ENCODE results near the gene SNTB2. TPM values are rescaled to one million over a fixed set of nuclear protein-coding genes. Genes with fewer than 3 reads are reported as not detected.

The SNTB2 gene
- total and polyA plus RNA-seq, 8 donors, result 2.7 to 18.2 (median 10.0) TPM

- Histone ChIP-seq H3K4me3 (no peak overlapping the region), H3K4me1 (peaks cover 7 to 14% (median 12%) of the 10 kb centered on the region in 3 donors), H3K27me3 (no peaks in the 10 kb centered on the region), H3K27ac (no peak overlapping the region), H3K9me3 (no peaks in the 10 kb centered on the region), H3K36me3 (peaks cover 9 to 74% (median 52%) of the 10 kb centered on the region in 3 donors)
- intact Hi-C loops (cut with DNase I), result no loop called here
- no peak for TF ChIP-seq CTCF (IDR thresholded peaks at IDR 0.05)
- DNase-seq (peak in 1 of 6 donors; percentile 29), ATAC-seq (no peak), FAIRE-seq (no peak)
- WGBS, 2 donors, result 86 to 90% methylated on average over 13 of the region's 13 CpGs
These were observed 133.7 kb downstream of the SNTB2 start for GRCh38 chr16:69320740-69321073.

- DNase-seq (peak in 1 of 6 donors; percentile 26), FAIRE-seq (no peak)
- no peak overlapping the region for H3K4me3 ChIP-seq
These were observed 134.1 kb downstream of the SNTB2 start for GRCh38 chr16:69321080-69321479.

GRCh38 chr16:69322343-69322742, 135.4 kb downstream of the SNTB2 start:
- DNase-seq (peak in 1 of 6 donors; percentile 7), FAIRE-seq (no peak), ATAC-seq (no peak)
- Histone ChIP-seq H3K9me3 (no peaks in the 10 kb centered on the region), H3K4me3 (no peak overlapping the region), H3K27me3 (no peaks in the 10 kb centered on the region), H3K27ac (no peak overlapping the region), H3K36me3 (peaks cover 9 to 72% (median 52%) of the 10 kb centered on the region in 3 donors), H3K4me1 (peaks cover 6 to 23% (median 15%) of the 10 kb centered on the region in 3 donors)
- intact Hi-C loops (cut with DNase I), result no loop called here
- no peak for TF ChIP-seq CTCF (IDR thresholded peaks at IDR 0.05)
- 88 to 94% methylated on average over 7 of the region's 7 CpGs for WGBS, 2 donors

More at GRCh38 chr16:69321080-69321479, 134.1 kb downstream of the SNTB2 start:
- no peak overlapping the region for H3K27ac ChIP-seq
- no peaks in the 10 kb centered on the region for H3K9me3 ChIP-seq
- no peak for ATAC-seq
- 92 to 93% methylated on average over 22 of the region's 22 CpGs for WGBS, 2 donors
- peaks cover 9 to 77% (median 52%) of the 10 kb centered on the region in 3 donors for H3K36me3 ChIP-seq
- peaks cover 4 to 15% (median 8%) of the 10 kb centered on the region in 3 donors for H3K4me1 ChIP-seq
- intact Hi-C loops (cut with DNase I), result no loop called here
- TF ChIP-seq CTCF (IDR thresholded peaks at IDR 0.05), result no peak
- H3K27me3 ChIP-seq, result no peaks in the 10 kb centered on the region

- Histone ChIP-seq H3K4me1 (peaks cover 8 to 33% (median 23%) of the 10 kb centered on the region in 3 donors), H3K4me3 (no peak overlapping the region), H3K36me3 (peaks cover 9 to 67% (median 52%) of the 10 kb centered on the region in 3 donors), H3K27me3 (no peaks in the 10 kb centered on the region), H3K9me3 (no peaks in the 10 kb centered on the region), H3K27ac (no peak overlapping the region)
- intact Hi-C loops (cut with DNase I), result no loop called here
- no peak for TF ChIP-seq CTCF (IDR thresholded peaks at IDR 0.05)
- 90 to 95% methylated on average over 14 of the region's 14 CpGs for WGBS, 2 donors
- no peak for ATAC-seq
- peak in 2 of 6 donors; percentile 15 to 38 for DNase-seq
- no peak for FAIRE-seq
These were observed 136.5 kb downstream of the SNTB2 start for GRCh38 chr16:69323415-69323814.

- Histone ChIP-seq H3K27ac (no peak overlapping the region), H3K4me3 (no peak overlapping the region), H3K27me3 (no peaks in the 10 kb centered on the region), H3K9me3 (no peaks in the 10 kb centered on the region), H3K36me3 (peaks cover 9 to 62% (median 50%) of the 10 kb centered on the region in 3 donors), H3K4me1 (peaks cover 9 to 32% (median 30%) of the 10 kb centered on the region in 3 donors)
- intact Hi-C loops (cut with DNase I), result no loop called here
- peak in 5 of 6 donors; percentile 53 to 89 (median 78) for DNase-seq
- peak in 3 of 4 donors; percentile 57 to 69 (median 65) for ATAC-seq
- no peak for FAIRE-seq
- TF ChIP-seq CTCF (IDR thresholded peaks at IDR 0.05), result no peak
- 73 to 85% methylated on average over 8 of the region's 8 CpGs for WGBS, 2 donors
These were observed 137.1 kb downstream of the SNTB2 start for GRCh38 chr16:69324013-69324531.
